GM18499 (cell line): ENCODE measurements around the gene MTG1.
"Not testable (repeated sequence)": the region's sequence is repeated elsewhere in the genome, so short reads cannot be mapped to it uniquely, and the experiment has no call there.

Source experiments
- ATAC-seq: cut with Tn5 transposase; IDR thresholded peaks from one replicate; pipeline ENCODE4 v1.9.1; 2021; ENCODE audit warnings: moderate number of reproducible peaks; ENCODE audit not compliant: insufficient read depth, unreplicated experiment

The MTG1 gene

DNA sequence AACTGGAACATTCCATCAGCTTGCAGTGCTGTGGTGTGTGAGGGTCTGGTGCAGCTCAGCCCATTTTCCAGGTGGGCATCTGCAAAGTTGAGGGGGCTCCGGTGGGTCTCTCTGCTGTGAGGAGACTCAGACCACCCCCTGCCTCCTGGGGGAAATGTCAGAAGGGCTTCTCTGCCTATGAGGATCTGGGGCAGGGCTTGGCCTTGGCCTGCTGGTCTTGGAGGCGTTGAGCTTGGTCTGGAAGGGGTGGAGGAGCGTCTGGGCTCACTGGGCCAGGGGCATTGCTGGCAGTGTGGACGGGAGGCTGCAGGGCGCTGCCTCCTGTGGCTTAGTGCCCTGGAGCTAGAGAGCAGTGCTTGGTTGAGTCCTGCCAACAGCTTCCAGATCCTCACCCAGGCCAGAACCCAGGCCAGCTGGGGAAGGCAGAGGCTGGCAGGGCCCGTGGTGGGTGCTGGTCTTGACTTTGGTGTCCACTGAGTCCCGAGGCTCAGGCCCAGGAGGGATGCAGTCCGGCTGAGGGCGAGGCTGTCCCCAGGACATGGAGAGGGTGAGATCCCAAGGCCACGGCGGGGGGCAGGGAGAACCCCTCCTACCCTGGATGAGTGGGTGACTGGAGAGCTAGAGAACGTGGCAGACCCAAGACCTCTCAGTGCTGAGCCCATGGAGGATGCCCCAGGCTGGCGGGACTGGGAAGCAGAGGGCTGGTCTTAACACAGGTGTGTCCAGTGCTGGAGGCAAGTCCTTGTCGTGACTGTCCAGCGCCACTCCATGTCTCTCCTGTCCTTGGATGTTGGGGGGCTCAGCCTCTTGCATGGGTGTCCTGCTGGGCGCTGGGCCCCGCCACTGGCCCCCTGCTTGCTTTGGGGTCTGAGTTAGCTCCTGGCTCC is 27.6 kb downstream of the MTG1 start:
- no peak for ATAC-seq

- ATAC-seq, result no peak
These were observed 28.4 kb downstream of the MTG1 start for GRCh38 chr10:133422223-133422806.

DNA sequence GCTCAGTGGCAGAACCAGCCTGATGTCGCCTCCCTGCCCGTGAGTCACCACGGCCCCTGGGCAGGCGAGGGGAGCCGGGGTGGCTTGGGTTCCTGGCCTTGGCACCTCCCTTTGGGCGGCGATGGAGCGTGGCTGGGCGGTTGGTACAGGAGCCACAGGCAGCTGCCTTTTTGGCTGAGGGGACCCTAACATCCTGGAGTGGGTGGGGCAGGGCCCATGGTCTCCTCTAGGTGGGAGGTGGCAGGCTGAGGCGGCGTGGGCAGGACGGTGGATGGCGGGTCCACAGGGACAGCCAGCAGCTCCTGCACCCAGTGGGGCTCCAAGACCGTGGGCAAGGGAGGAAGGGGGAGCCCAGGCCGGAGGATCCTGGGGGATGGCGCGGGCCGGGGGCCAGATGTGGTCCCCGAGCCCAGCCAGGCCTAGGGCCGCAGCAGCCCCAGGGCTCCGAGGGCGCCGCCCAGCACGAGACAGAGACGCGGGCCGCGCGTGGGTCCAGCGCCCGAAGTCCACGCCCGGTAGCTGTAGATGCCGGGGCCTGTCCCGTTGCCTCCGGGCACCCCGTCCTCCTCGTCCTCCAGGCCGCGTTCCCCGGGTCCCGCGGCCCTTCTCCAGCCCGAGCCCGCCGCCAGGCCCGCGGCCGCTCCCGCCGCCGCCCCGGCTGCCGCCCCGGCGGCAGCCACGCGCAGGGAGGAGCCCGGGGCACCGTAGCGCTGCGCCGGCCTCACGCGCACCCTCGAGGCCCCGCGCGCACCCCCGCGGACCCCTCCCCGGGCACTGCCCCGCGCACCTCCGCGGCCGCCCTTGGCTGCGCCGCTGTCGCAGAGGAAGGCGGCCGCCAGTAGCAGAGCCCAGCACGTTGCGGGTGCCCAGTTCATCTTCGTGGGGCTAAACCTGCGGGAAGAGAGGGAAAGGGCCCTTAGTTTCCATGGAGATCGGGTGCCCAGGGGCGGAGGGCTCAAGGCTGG is 29.1 kb downstream of the MTG1 start:
- no peak for ATAC-seq

DNA sequence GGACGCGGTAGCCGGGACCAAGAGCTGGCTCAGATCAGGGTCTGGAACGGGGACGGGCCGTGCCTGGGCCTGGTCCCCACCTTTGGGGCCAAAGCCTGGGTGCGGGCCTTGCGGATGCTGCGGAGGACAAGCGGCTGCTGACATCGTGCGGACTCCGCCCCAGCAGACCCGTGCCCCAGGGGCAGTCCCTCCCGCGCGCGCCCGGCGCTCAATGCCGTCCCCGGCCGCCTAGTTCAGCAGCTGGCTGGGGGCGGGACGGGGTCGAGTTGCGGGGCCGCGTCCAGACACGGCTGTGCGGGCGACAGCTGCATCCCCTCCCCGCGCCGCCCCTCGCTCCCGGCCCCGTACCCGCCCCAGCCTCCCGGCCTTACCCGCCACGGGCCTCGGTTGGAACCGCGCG is 30.1 kb downstream of the MTG1 start:
- ATAC-seq, result not testable (repeated sequence)

- not testable (repeated sequence) for ATAC-seq
These were observed 30.6 kb downstream of the MTG1 start, which contains the start of gene SPRN for GRCh38 chr10:133424601-133425000. SPRN (minus strand) TSS chr10:133424625; CDS start chr10:133423681, 944 bp downstream.

GRCh38 chr10:133429571-133429970 is 35.6 kb downstream of the MTG1 start:
- ATAC-seq, result not testable (repeated sequence)

GRCh38 chr10:133431888-133432613 is 38.1 kb downstream of the MTG1 start:
- not testable (repeated sequence) for ATAC-seq

- not testable (repeated sequence) for ATAC-seq
These were observed 38.8 kb downstream of the MTG1 start for GRCh38 chr10:133432789-133433188.

DNA sequence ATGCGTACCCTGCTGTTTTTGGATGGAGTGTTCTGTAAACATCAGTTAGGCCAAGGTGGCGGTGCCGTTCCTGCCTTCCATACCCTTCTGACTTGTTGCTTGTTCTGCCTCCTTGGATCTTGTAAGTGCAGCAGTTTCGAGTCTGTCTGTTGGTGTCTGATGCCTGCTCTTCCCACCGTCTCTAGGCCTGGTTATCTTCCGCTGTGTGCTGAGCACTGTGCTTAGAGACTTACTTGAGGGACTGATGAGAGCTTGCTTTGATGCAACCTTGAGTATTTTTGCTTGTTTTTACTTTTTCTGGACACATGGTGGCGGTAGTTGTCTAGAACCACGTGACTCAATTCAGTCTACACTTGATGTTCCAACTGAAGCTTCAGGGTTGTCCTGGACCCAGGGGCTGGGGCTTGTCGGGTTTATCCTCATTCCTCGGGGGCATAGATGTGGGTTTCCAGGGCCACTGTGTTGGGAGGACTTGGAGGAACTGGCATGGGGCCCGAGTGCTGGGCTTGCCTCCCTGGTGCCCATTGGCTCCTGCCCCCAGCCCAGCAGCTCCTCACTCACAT is 44.8 kb downstream of the MTG1 start:
- no peak for ATAC-seq

DNA sequence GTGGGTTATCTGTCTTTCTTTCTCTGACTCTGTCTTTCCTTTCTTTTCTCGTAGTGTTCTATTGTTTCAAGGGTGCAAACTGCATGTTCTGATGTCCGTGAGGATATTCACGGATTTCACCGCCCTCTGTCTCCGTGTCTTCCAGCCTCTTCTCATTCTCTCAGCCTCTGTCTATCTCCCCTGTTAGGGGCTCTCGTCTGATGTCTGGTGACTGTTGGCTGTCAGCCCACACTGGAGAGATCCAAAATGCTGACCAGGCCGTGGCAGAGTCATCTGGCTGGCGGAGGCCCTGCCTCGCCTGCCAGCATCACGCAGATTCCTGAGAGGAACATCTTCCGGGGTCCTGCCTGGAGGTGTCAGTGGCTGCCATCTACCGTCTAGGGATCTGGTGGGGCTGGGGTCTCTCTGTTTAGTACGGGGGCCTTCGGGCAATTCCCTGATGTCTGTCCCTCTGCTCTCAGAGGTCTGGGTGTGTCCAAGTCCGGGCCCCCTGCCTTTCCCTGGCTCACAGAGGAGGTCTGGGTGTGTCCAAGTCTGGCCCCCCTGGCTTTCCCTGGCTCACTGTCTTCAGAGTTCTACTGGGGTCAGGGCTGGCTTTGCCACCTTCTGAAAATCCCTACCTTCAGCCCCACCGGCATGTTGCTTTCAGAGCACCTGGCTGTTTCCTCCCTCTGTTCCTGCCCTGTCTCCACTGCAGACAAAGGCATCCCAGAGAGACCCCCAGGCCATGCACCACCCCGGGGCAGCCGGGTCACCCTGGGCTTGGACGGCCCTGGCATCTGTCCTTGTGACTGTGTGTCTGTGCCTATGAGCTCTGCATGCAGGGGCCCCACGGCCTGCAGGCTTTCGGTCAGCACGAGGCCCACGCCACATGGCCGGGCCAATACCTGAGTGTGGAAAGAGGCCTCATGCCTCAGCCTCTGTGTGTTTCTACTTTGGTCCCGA is 45.8 kb downstream of the MTG1 start:
- ATAC-seq, result no peak

DNA sequence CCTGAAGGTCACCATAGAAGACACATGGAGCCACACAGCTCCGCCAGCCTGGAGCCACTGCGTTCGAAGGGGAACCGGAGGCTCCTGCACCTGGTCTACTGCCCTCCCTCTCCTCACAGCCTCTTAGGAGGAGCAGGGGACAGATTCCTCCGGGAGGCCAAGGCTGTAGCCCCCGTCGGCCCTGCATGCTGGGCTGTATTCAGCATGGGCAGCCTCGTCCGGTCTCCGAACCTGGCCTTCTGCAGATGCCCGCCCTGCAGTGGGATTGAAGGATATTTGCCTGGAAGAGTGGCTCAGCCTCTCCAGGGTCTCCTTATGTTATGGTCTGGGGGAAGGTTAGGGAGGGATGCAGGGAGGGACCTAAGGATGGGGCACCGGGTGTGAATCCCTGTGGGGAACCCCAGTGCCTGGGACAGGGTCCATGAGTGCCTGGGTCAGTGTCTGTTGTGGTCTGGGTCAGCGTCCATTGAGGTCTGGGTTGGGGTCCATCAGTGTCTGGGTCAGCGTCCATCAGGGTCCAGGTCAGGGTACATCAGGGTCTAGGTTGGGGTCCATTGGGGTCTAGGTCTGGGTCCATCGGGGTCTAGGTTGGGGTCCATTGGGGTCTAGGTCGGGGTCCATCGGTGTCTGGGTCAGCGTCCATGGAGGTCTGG is 46.8 kb downstream of the MTG1 start:
- no peak for ATAC-seq

- ATAC-seq, result not testable (repeated sequence)
These were observed 47.4 kb downstream of the MTG1 start for GRCh38 chr10:133441356-133441755.

- ATAC-seq, result no peak
These were observed 47.8 kb downstream of the MTG1 start for GRCh38 chr10:133441780-133442179.

DNA sequence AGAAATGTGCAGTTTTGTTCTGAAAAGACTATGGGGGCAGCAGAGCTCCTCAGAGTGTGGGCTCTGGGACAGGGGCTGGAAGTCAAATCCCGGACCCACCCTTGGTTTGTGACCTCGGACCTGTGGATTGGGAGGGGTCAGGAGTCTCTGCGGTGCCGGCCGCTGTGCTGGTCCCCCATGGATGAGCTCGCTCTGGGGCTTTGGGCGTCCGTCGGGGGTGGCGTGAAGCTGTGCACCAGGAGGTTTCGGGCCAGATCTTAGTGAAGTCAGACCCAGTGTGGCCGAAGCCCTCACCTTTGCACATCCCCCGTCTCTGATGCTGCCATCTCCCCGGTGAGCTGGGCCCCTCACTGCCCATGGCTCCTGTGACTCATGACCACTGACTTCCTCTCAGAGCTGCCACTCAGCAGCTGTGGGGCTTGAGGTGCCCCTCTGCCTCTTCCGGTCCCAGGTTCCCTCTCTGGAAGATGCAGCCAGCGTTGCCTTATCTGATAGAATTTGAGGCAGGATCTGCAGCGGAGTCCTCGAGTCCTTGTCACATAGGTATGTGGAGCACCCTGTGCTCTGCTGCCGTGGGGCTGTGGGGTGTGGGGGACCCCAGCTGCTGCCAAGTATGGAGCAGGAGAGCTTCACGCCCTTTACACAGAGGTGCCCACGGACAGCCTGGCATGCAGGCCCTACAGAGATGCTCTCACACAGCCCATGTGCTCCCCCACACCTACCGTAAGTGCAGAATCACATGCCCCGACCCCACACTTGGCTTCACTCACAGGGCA is 48.4 kb downstream of the MTG1 start:
- ATAC-seq, result no peak

- ATAC-seq, result no peak
These were observed 49.3 kb downstream of the MTG1 start for GRCh38 chr10:133442967-133443924.
